Measurements from ENCODE around the gene TCERG1L.
"Not testable (repeated sequence)": the region's sequence is repeated elsewhere in the genome, so short reads cannot be mapped to it uniquely, and the experiment has no call there.

The TCERG1L gene

DNA sequence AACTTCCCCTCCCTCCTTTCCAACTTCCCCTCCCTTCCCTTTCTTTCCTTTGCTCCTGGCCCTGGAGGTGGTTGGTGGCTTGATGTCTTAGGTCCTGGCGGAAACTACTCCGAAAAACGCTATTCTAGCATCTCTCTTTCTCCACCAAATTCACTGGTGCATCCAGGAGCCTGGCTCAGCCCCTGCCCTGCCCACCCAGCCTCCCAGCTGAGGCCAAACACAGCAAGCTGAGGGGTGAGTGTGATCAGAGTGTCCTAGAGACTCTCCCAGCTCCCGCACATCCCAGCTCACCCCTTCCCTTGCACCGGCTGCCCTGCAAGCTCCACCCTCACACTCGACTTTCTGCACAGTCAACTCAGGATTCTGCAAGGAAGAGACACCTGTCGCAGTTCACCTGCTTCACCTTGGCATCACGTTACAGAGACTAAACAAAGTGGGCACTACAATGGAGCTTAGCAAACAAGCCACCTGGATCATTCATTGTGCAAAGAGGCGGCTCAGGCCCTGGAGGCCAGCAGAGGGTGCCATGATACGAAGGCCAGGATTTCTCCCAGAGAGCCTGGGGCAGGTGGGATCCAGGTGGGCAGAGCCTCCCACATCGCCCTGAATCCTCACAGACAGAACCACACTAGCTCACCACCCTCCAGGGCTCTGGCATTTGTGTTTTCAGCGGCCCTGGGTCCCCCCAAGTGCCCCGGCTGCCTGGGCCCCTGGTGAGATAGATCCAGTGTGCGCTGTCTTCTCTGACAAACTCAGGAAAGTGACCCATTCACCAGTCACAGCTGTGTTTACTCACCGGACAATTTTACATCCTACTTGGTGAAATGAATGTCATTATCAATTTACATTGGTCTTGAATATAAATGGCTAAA, 169.6 kb downstream of the TCERG1L start:
- Histone ChIP-seq H3K9me3 (ENCODE audit: severe bottlenecking) (no peaks in the 10 kb centered on the region), H3K27ac (no peak overlapping the region), H3K36me3 (no peaks in the 10 kb centered on the region), H3K27me3 (ENCODE audit: insufficient read depth, low read depth, severe bottlenecking) (no peaks in the 10 kb centered on the region), H3K4me3 (ENCODE audit: low read depth, low read length) (no peak overlapping the region)
- no peak for DNase-seq
- TF ChIP-seq, protein P1, sequence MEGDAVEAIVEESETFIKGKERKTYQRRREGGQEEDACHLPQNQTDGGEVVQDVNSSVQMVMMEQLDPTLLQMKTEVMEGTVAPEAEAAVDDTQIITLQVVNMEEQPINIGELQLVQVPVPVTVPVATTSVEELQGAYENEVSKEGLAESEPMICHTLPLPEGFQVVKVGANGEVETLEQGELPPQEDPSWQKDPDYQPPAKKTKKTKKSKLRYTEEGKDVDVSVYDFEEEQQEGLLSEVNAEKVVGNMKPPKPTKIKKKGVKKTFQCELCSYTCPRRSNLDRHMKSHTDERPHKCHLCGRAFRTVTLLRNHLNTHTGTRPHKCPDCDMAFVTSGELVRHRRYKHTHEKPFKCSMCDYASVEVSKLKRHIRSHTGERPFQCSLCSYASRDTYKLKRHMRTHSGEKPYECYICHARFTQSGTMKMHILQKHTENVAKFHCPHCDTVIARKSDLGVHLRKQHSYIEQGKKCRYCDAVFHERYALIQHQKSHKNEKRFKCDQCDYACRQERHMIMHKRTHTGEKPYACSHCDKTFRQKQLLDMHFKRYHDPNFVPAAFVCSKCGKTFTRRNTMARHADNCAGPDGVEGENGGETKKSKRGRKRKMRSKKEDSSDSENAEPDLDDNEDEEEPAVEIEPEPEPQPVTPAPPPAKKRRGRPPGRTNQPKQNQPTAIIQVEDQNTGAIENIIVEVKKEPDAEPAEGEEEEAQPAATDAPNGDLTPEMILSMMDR (IDR thresholded peaks at IDR 0.05; ENCODE audit: low read depth, low read length): peak; percentile 32

DNA sequence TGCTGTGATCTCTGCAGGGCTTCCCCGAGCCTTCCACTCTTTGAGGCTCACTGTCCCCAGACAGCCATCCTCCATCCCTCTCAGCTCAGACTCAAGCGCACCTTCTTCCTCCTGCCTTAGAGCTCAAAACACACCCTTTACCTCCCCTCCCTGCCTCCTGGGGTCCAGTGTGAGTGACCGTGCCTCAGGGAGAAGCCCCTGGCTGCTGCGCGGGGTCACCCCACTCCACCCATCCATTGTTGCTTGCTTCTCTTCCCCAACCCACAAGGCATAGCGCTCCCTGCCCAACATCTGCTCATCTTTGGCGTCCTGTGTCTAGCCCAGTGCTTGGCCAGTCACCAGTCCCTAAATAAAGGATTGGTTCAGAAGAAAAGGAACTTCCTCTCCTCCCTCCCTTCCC, 170.3 kb downstream of the TCERG1L start:
- Histone ChIP-seq H3K36me3 (no peaks in the 10 kb centered on the region), H3K4me3 (ENCODE audit: low read depth, low read length) (no peak overlapping the region), H3K9me3 (ENCODE audit: severe bottlenecking) (no peaks in the 10 kb centered on the region), H3K27me3 (ENCODE audit: insufficient read depth, low read depth, severe bottlenecking) (no peaks in the 10 kb centered on the region), H3K27ac (no peak overlapping the region)
- no peak for DNase-seq
- TF ChIP-seq, protein P1 (IDR thresholded peaks at IDR 0.05; ENCODE audit: low read depth, low read length): no peak

- Histone ChIP-seq H3K27ac (no peak overlapping the region), H3K9me3 (ENCODE audit: severe bottlenecking) (no peaks in the 10 kb centered on the region), H3K4me3 (ENCODE audit: low read depth, low read length) (no peak overlapping the region), H3K27me3 (ENCODE audit: insufficient read depth, low read depth, severe bottlenecking) (no peaks in the 10 kb centered on the region), H3K36me3 (no peaks in the 10 kb centered on the region)
- no peak for DNase-seq
- TF ChIP-seq, protein P1 (IDR thresholded peaks at IDR 0.05; ENCODE audit: low read depth, low read length): no peak
Observed at GRCh38 chr10:131140606-131141005, 170.9 kb downstream of the TCERG1L start.

DNA sequence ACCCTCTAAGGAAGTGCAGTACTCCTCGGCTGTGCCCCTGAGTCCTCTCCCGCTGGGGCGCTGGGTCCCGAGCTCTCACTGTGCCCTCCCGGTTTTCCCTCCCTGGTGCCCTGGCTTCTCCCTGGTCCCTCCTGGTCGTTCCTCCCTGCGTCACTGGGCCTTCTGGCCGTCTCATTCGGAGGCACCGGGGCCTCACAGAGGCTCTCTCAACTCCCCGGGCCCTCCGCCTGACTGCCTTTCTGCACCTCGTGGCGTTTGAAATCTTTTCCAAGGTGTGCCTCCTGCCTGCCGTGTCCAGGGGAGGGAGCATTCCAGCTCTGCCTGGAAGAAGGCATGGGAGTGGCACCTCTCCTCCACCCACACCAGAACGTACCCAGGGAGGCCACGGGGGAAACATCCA, 174.3 kb downstream of the TCERG1L start:
- TF ChIP-seq, protein P1 (IDR thresholded peaks at IDR 0.05; ENCODE audit: low read depth, low read length): no peak
- H3K9me3 ChIP-seq (ENCODE audit: severe bottlenecking): no peaks in the 10 kb centered on the region
- DNase-seq: no peak
- no peaks in the 10 kb centered on the region for H3K36me3 ChIP-seq
- no peak overlapping the region for H3K27ac ChIP-seq
- H3K27me3 ChIP-seq (ENCODE audit: insufficient read depth, low read depth, severe bottlenecking): no peaks in the 10 kb centered on the region
- no peak overlapping the region for H3K4me3 ChIP-seq (ENCODE audit: low read depth, low read length)

DNA sequence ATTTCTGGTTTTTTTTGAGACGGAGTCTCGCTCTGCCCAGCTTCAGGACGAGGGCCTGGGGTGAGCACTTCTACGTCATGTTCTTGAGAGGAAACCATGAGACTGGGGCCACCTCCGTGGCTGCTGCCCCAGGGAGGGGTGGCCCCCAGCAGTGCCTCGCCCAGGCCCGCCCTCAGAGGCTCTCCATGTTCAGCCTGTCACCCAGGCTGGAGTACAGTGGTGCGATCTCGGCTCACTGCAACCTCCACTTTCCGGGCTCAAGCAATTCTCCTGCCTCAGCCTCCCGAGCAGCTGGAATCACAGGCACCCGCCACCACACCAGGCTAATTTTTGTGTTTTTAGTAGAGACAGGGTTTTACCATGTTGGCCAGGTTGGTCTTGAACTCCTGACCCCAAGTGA, 175.2 kb downstream of the TCERG1L start:
- DNase-seq; H3K27ac ChIP-seq; H3K36me3 ChIP-seq; H3K9me3 ChIP-seq (ENCODE audit: severe bottlenecking); H3K4me3 ChIP-seq (ENCODE audit: low read depth, low read length); H3K27me3 ChIP-seq (ENCODE audit: insufficient read depth, low read depth, severe bottlenecking): not testable (repeated sequence)

DNA sequence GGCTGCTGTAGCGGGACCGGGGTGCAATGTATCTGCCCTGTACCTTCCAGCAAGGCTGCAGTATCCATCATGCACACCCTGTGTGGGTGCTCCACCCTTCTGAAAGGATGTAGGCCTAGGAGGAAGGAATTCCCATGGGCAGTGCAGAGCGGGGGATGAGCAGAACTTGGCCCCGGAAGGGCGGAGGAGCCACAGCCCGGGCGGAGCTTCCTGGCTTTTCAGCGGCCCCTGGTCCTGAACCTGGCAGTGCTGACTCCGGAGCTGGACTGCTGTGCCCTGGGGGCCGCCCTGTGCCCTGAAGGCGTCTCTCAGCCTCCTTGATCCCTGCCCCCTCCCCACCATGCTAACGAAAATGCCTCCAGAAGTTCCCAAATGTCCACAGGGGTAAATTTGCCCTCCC, 175.8 kb downstream of the TCERG1L start:
- TF ChIP-seq, protein P1 (IDR thresholded peaks at IDR 0.05; ENCODE audit: low read depth, low read length): no peak
- Histone ChIP-seq H3K36me3 (no peaks in the 10 kb centered on the region), H3K27ac (no peak overlapping the region), H3K9me3 (ENCODE audit: severe bottlenecking) (no peaks in the 10 kb centered on the region), H3K27me3 (ENCODE audit: insufficient read depth, low read depth, severe bottlenecking) (no peaks in the 10 kb centered on the region), H3K4me3 (ENCODE audit: low read depth, low read length) (no peak overlapping the region)
- no peak for DNase-seq

Measured in WERI-Rb-1 (cell line).